Uterus (tissue), 2 donors: ENCODE data around the gene MUC13.

Source experiments
- CTCF ChIP-seq, 4 experiments: fragments of 200-600 bp in 2 of 4; fragments of 450-650 bp in 2 of 4; sonication (generic) in 2 of 4; IDR thresholded peaks; one replicate each; pipeline ENCODE4 v1.5.1; 2016 to 2019; ENCODE audit warnings: antibody characterized with exemption in 4 of 4, mild to moderate bottlenecking in 2 of 4, moderate library complexity in 1 of 4
- POLR2A ChIP-seq, 2 donors: fragments of 450-650 bp; IDR thresholded peaks; one replicate each; pipeline ENCODE4 v1.6.1; 2016; ENCODE audit warnings: antibody characterized with exemption in 2 of 2, mild to moderate bottlenecking in 1 of 2, moderate library complexity in 1 of 2

GRCh38 chr3:124883766-124884473, 50.6 kb downstream of the MUC13 start:
- TF ChIP-seq CTCF (IDR thresholded peaks at IDR 0.05) (no peak), POLR2A (IDR thresholded peaks at IDR 0.05) (no peak)
